Adrenal gland (tissue), 5 donors: ENCODE data around the gene FCHO2.

Experiments
- CTCF ChIP-seq, 6 experiments: fragments of 450-650 bp in 4 of 6; fragments of 200-600 bp in 2 of 6; sonication (generic) in 1 of 6; IDR thresholded peaks; 1 replicate in 5 of 6; 2 replicates in 1 of 6; pipeline versions ENCODE4 v1.5.1 to v1.8.0; 2016 to 2021; ENCODE audit warnings: antibody characterized with exemption in 6 of 6, mild to moderate bottlenecking in 2 of 6, moderate library complexity in 1 of 6
- POLR2A ChIP-seq, 2 donors: fragments of 450-650 bp; IDR thresholded peaks; one replicate each; pipeline ENCODE4 v1.6.1; 2017; ENCODE audit warnings: antibody characterized with exemption in 2 of 2, mild to moderate bottlenecking in 2 of 2, moderate library complexity in 1 of 2
- donor health status: DM: no; HTN: no; CAD: no.

- TF ChIP-seq CTCF (IDR thresholded peaks at IDR 0.05) (no peak), POLR2A (IDR thresholded peaks at IDR 0.05) (no peak)
These were observed 15.8 kb upstream of the FCHO2 start for GRCh38 chr5:72940082-72940481.
